SU-DHL-6 (cell line): ENCODE measurements around the gene CUBN.

Source experiments
- CTCF ChIP-seq: fragments of 200-600 bp; sonication (generic); IDR thresholded peaks from one replicate; pipeline ENCODE4 v1.5.1; 2017; ENCODE audit warnings: antibody characterized with exemption, mild to moderate bottlenecking, low read length, moderate library complexity; ENCODE audit not compliant: insufficient read depth, poor library complexity, severe bottlenecking
- EZH2phosphoT487 ChIP-seq: fragments of 200-600 bp; sonication (generic), shearing (Covaris generic); conservative IDR thresholded peaks from 2 replicates; pipeline ENCODE4 v1.6.1; 2018; ENCODE audit warnings: mild to moderate bottlenecking, antibody characterized with exemption, low read length, moderate library complexity, mixed read lengths

GRCh38 chr10:16799621-16800020 is 330.0 kb downstream of the CUBN start:
- TF ChIP-seq CTCF (no peak), EZH2phosphoT487 (no peak)
